Liver (tissue), 3 donors: Measurements from ENCODE around the gene HDGFL3.

ENCODE experiments used
- CTCF ChIP-seq: fragments of 150-350 bp; IDR thresholded peaks from 2 replicates; pipeline ENCODE4 v1.5.1; 2017; ENCODE audit warnings: improper control_type of control experiment, low read depth, low read length; ENCODE audit not compliant: missing input control
- GABPA ChIP-seq, 2 donors: IDR thresholded peaks in 1 of 2; conservative IDR thresholded peaks in 1 of 2; 2 replicates each; pipeline ENCODE4 v1.6.1; 2016; ENCODE audit warnings: antibody characterized with exemption in 2 of 2, mild to moderate bottlenecking in 1 of 2, moderate library complexity in 1 of 2
- JUND ChIP-seq, 2 donors: IDR thresholded peaks; 2 replicates each; pipeline ENCODE4 v1.6.1; 2016; ENCODE audit warnings: antibody characterized with exemption in 2 of 2
- REST ChIP-seq: IDR thresholded peaks from 2 replicates; pipeline ENCODE4 v1.6.1; 2016; ENCODE audit warnings: antibody characterized with exemption, mild to moderate bottlenecking
- RXRA ChIP-seq, 2 donors: IDR thresholded peaks; 2 replicates each; pipeline ENCODE4 v1.6.1; 2017 to 2018; ENCODE audit warnings: antibody characterized with exemption in 2 of 2, mild to moderate bottlenecking in 1 of 2
- YY1 ChIP-seq: IDR thresholded peaks from 2 replicates; pipeline ENCODE4 v1.6.1; 2016; ENCODE audit warnings: antibody characterized with exemption, mild to moderate bottlenecking
- donor health status: healthy.
- donor health status: healthy.

- no peak for TF ChIP-seq CTCF
- no peak for TF ChIP-seq REST
- no peak for TF ChIP-seq GABPA (IDR thresholded peaks at IDR 0.05 in 1 of 2, conservative IDR thresholded peaks at IDR 0.05 in 1 of 2)
- no peak for TF ChIP-seq RXRA (IDR thresholded peaks at IDR 0.05)
- TF ChIP-seq JUND (IDR thresholded peaks at IDR 0.05), result no peak
- TF ChIP-seq YY1, result no peak
Measured at GRCh38 chr15:83102346-83102745, 105.3 kb downstream of the HDGFL3 start.
